Mesothelial cell of epicardium (in vitro differentiated cells): ENCODE measurements around the gene SMARCB1. TPM values are rescaled to one million over a fixed set of nuclear protein-coding genes. Genes with fewer than 3 reads are reported as not detected.

Experiments
- DNase-seq, 2 experiments: peaks; one replicate each; pipeline ENCODE4 v3.0.0; 2021; ENCODE audit warnings: low spot score in 2 of 2; ENCODE audit not compliant: unreplicated experiment in 2 of 2
- H3K27ac Mint-ChIP-seq: 2 replicates; pipeline ENCODE4 v1.8.0; 2021; ENCODE audit warnings: mixed read lengths
- H3K27me3 Mint-ChIP-seq: 2 replicates; pipeline ENCODE4 v1.8.0; 2021; ENCODE audit warnings: low read depth, mixed read lengths
- H3K36me3 Mint-ChIP-seq: 2 replicates; pipeline ENCODE4 v1.8.0; 2021; ENCODE audit warnings: mixed read lengths
- H3K4me1 Mint-ChIP-seq: 2 replicates; pipeline ENCODE4 v1.8.0; 2021; ENCODE audit warnings: mixed read lengths
- H3K4me3 Mint-ChIP-seq: 2 replicates; pipeline ENCODE4 v1.8.0; 2021; ENCODE audit warnings: mild to moderate bottlenecking, moderate library complexity, mixed read lengths
- H3K9me3 Mint-ChIP-seq: 2 replicates; pipeline ENCODE4 v1.8.0; 2021; ENCODE audit warnings: mixed read lengths
- total RNA-seq: library from RNA; stranded (reverse); gene quantifications from 3 replicates; pipeline ENCODE4 v1.2.1, GENCODE V29; 2021
- TF ChIP-seq, protein P1 (sequence below): fragments of 200-600 bp; sonication (generic); IDR thresholded peaks from one replicate; pipeline ENCODE4 v1.5.0; 2021; ENCODE audit warnings: antibody characterized with exemption; ENCODE audit not compliant: unreplicated experiment

SMARCB1 gene
- total RNA-seq, 1 donor from 2014 or later, result 182 TPM

- DNase-seq, result no peak
- H3K27me3 Mint-ChIP-seq, result no peaks in the 10 kb centered on the region
- H3K36me3 Mint-ChIP-seq, result peaks cover 2% of the 10 kb centered on the region
- H3K4me1 Mint-ChIP-seq, result peaks cover 41% of the 10 kb centered on the region
- TF ChIP-seq, protein P1, sequence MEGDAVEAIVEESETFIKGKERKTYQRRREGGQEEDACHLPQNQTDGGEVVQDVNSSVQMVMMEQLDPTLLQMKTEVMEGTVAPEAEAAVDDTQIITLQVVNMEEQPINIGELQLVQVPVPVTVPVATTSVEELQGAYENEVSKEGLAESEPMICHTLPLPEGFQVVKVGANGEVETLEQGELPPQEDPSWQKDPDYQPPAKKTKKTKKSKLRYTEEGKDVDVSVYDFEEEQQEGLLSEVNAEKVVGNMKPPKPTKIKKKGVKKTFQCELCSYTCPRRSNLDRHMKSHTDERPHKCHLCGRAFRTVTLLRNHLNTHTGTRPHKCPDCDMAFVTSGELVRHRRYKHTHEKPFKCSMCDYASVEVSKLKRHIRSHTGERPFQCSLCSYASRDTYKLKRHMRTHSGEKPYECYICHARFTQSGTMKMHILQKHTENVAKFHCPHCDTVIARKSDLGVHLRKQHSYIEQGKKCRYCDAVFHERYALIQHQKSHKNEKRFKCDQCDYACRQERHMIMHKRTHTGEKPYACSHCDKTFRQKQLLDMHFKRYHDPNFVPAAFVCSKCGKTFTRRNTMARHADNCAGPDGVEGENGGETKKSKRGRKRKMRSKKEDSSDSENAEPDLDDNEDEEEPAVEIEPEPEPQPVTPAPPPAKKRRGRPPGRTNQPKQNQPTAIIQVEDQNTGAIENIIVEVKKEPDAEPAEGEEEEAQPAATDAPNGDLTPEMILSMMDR, result no peak
- H3K9me3 Mint-ChIP-seq, result no peaks in the 10 kb centered on the region
- peak overlapping the region; percentile 80 for H3K4me3 Mint-ChIP-seq
- peak overlapping the region; percentile 90 for H3K27ac Mint-ChIP-seq
These were observed 782 bp downstream of the SMARCB1 start for GRCh38 chr22:23787600-23787896.

DNA sequence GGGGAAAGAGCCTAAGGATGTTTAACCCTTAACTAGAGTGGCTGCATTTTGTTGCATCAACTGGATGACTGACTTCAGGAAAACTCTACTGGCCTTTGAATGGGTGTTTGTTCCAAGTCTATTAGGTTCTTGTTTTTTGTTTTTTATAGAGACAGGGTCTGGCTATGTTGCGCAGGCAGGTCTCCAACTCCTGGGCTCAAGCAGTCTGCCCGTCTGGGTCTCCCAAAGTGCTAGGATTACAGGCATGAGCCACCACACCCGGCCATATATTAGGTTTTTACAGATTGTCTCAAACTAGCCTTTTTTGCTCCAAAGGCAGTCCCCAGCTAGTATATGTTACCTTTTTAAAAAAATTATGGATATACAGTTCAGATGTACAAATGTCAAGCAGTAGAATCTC, 1.1 kb downstream of the SMARCB1 start:
- Mint-ChIP-seq H3K27me3 (no peaks in the 10 kb centered on the region), H3K4me3 (peak overlapping the region; percentile 80), H3K36me3 (peaks cover 2% of the 10 kb centered on the region), H3K9me3 (no peaks in the 10 kb centered on the region), H3K27ac (peak overlapping the region; percentile 90), H3K4me1 (peaks cover 45% of the 10 kb centered on the region)
- DNase-seq, result no peak
- TF ChIP-seq, protein P1, result no peak

GRCh38 chr22:23789121-23789520, 2.4 kb downstream of the SMARCB1 start:
- Mint-ChIP-seq H3K4me1 (peaks cover 48% of the 10 kb centered on the region), H3K4me3 (peak overlapping the region; percentile 80), H3K27ac (peak overlapping the region; percentile 85), H3K27me3 (no peaks in the 10 kb centered on the region), H3K36me3 (peaks cover 8% of the 10 kb centered on the region), H3K9me3 (no peaks in the 10 kb centered on the region)
- no peak for DNase-seq
- TF ChIP-seq, protein P1, result no peak

- Mint-ChIP-seq H3K4me1 (peaks cover 48% of the 10 kb centered on the region), H3K9me3 (no peaks in the 10 kb centered on the region), H3K27ac (peak overlapping the region; percentile 85), H3K27me3 (no peaks in the 10 kb centered on the region), H3K36me3 (peaks cover 8% of the 10 kb centered on the region), H3K4me3 (peak overlapping the region; percentile 33)
- DNase-seq, result no peak
- TF ChIP-seq, protein P1, result no peak
These were observed 2.9 kb downstream of the SMARCB1 start for GRCh38 chr22:23789638-23790037.

DNA sequence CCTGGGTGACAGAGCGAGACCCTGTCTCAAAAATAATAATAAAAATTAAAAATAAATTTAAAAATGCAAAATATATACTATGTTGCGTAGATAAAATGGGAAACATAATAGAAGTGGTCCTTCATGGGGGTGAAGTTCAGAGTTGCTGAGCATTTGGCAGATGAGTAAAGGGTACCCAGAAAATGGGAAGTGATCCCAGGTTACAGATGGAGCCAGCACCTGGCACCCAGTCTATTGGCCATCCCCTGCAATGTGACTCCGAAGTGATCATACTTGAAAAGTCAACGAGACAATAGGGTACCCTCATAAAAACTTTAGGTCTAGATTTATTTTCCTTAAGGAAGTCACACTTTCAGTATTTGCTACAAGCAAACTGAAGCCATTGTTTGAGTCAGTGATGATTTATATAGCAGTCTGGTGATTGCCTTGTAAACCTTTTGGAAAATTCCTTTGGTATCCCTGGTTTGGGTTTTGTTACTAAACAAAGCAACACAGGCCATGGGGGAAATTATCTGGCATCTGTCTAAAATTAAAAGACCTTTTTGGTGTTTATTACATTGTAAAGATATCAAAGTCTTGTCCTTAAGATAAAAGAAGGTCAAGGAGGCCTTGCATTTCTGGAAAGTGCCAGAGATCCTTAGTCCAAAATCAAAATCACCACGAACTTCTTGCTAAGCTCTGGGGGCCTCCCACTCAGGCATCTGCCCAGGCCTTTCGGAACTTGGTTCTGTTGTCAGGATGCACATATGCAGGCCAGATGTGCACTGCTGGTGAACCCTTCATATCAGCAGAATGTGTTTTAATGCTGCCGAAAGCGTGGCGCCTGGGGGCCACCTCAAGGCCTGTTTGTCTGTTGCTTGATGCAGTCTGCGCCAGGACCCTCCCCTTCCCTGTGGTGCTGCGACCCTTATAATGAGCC, 4.3 kb downstream of the SMARCB1 start:
- H3K4me1 Mint-ChIP-seq, result peaks cover 47% of the 10 kb centered on the region
- DNase-seq, result peak; percentile 53 to 68

More for the DNA sequence above, 4.3 kb downstream of the SMARCB1 start:
- no peaks in the 10 kb centered on the region for H3K9me3 Mint-ChIP-seq
- no peaks in the 10 kb centered on the region for H3K27me3 Mint-ChIP-seq
- H3K4me3 Mint-ChIP-seq, result peak overlapping the region; percentile 6
- H3K27ac Mint-ChIP-seq, result peak overlapping the region; percentile 87
- peaks cover 14% of the 10 kb centered on the region for H3K36me3 Mint-ChIP-seq
- TF ChIP-seq, protein P1, result no peak
